Ammon's horn (tissue), 1 donor: ENCODE results near the gene PRCP.

Experiments
- DNase-seq: peaks from one replicate; pipeline ENCODE4 v3.0.0-alpha.2; 2016; ENCODE audit warnings: low spot score

PRCP gene

DNA sequence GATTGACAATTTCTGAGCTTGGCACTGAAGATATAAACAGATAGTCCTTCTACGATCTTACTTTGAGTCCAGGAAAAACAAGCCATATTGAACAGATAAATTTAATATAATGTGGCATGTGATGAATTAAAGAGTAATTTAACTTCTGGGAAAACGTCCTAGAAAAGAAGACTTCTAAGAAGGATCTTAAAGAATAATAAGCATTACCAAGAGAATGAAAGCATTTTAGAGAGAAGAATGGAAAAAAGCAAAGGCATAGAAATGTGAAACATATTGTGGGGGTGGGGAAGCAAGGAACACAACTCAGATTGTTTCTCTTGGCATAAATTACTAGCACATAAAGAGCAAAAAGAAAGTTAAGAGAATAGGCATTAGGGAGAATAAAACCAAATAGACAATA lies 6.7 kb upstream of the PRCP start:
- DNase-seq: no peak

- peak; percentile 10 for DNase-seq
Observed at GRCh38 chr11:82906236-82906635, 6.0 kb upstream of the PRCP start.

GRCh38 chr11:82903843-82904586 lies 3.8 kb upstream of the PRCP start:
- DNase-seq: no peak

- DNase-seq: no peak
Observed at GRCh38 chr11:82902880-82903279, 2.6 kb upstream of the PRCP start.

- DNase-seq: no peak
Observed at GRCh38 chr11:82901922-82902485, 1.8 kb upstream of the PRCP start.

DNA sequence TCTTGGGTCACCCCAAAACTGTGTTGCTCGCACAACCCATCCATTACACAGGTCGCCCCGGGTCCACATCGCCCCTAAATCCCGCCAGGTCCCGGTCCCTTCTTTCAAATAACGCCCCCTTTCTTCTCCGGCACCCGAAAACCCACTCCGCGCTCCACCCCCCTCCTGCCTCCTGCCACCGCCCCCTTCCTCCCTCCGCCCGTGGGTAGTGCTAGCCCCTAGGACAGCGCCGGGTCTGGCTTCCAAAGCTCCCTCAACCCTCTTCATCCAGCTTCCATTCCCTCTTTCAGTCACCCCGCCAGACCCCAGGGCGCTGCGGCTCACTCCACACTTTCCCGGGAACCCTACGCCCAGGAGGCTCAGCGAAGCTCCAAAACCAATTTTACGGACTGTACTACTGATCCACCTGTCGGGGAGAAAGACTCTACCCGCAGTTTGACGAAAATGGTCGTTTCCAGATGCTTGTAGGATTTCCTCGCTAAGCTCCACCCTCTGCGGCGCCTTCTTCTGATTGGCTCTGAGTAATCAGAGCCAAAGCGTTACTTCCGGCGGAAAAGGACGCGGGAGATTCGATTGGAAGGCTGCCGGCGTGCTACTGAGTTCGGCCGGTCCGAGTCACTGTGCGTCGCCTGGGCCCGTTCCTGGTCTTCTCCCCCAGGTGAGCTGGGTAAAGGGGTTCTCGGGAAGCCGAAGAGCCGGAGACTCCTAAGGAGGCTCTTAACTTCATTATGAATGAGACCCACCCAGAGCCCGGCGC lies 1.1 kb upstream of the PRCP start, which contains the start of gene DDIAS:
TSS of gene DDIAS (plus strand) at position 572 of the 757 bp plus-strand sequence. CDS start 13,003 bp downstream, outside the sequence.
- DNase-seq: peak; percentile 95

GRCh38 chr11:82899957-82900276 lies 313 bp downstream of the PRCP start:
- DNase-seq: no peak

- DNase-seq: peak; percentile 6
Observed at GRCh38 chr11:82899186-82899820, 927 bp downstream of the PRCP start.

DNA sequence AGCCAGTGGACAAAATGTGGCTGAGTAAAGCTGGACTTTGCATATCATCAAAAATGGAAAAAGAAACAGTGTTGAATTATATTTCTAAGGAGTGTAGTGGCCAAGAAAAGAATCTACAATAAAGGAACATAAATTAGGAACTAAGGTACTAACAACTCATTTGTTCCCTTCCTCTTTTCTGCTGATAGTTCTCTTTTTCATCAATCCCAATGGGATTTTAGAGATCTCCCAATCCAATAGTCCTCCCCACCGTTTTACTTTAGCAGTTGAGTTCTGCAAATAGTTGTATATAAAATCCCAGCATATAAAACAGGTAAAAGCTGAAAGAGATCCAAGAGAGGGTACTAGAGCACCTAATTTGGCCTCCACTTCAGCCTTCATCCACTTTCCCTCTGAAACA lies 2.0 kb downstream of the PRCP start:
- DNase-seq: no peak

GRCh38 chr11:82896183-82896582 lies 4.0 kb downstream of the PRCP start:
- no peak for DNase-seq

DNA sequence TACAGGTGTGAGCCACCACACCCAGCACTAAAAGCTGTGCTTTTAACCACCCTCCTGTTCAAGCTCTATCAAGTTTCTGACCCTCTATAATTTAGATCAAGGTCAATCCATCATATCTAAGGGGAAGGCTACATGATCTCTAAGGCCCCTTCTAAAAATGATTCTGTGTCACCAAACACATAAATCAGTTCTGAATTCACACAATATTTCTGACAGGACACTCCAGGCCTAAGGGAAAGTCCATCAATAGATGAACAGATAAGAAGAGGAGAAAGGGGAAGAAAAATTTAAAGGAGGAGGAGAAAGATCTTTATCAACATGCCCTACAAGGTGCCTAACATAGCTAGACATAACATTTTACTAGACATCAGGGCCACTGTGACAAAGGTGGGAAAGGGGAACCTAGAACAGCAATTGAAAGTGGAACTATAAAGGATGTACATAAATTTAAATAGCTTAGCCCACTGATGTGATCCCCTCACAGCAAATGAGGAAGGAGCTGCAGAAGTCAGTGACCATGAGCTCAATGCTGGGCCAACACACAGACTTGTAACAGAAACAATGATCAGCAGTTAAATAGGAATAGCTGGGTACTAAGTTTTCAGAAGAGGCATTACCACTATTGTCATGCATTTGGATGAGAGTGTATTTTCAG lies 4.7 kb downstream of the PRCP start:
- peak; percentile 36 for DNase-seq

DNA sequence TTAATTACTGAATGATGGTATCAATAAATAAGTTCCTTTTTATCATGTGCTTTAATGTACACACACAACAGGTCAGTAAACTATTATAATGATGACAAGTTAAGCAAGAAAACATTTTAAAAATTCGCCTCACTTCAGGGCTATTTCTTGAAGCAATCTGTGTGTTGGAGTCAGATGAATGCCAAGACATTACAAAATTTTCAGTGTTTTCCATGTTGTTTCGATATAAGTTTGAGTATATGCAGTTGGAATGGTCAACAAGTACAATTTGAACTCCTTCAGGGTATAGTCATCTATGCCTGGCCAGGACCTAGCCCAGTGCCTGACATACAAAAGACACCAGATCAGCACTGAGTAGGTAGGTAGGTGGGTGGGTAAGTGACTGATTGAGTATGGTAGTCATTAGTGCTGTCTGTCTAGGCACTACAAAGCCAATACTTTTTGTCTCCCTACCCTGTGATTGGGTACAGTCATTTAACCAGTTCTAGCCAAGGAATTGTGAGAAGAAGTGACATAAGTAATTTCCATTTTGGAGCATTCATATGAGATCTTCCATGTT lies 7.5 kb downstream of the PRCP start:
- no peak for DNase-seq

DNA sequence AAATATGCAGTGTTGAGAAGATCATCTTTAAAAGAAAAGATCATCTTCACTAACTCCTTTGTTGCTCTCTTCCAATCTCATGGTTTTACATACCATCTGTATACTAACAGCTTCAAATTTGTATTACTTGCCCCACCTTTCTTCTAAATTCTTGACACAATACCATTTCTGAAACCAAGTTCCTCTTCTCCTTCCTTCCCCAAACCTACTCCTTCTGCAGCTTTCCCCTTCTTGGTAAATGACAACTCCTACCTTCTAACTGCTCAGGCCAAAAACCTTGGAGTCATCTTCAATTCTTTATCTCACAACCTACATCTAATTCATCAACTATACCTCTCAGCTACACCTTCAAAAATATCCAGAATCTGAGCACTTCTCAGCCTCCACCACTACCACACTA lies 9.3 kb downstream of the PRCP start:
- DNase-seq: no peak

DNA sequence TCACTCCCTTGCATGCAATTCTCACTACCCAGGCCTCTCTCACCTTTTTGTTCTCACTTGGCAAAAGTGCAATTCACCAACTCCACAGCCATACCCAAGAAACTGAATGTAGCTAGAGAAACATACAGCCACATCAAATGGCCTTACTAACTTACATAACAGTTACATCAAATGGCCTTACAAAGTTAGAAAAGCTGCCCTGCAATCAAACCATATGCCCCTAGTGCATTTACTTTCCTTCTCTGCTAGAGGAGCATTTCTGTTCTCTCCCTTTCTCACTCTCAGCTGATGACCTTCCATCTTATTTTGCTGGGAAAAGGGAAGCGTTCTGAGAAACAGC lies 10.3 kb downstream of the PRCP start:
- no peak for DNase-seq

DNA sequence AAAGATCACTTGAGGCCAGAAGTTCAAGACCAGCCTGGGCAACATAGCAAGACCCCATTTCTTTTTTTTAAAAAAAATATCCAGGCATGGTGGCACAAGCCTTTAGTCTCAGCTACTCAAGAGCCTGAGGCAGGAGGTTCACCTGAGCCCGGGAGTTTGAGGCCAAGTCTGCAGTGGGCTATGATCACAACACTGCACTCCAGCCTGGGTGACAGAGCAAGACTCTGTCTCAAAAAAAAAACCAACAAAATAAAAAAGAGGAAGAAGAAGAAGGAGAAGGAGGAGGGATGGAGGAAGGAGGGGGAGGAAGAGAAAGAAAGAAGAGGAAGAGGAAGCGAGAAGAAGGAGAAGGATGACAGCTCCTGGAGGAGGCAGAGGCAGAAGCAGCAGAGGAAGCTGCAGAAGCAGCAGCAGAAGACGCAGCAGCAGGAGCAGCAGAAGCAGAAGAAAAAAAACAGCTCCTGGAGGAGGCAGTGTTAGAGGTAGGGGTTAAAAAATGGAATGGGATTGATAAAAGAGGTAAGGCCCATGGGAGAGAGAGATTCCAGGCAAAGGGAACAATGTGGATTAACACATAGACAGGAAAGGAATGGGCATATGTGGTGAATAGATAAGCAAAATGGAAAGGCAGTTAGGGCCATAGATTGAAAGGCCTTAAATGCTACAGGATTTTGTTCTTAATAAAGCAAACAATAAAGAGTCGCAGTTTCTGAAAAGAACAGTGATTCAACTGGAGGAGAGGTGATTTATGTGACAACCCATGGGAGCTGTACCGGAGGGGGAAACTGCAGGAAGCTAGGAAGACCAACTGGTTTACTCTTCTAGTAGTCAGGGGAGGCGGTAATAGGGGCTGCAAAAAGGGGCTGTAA lies 10.9 kb downstream of the PRCP start:
- peak; percentile 57 for DNase-seq

DNA sequence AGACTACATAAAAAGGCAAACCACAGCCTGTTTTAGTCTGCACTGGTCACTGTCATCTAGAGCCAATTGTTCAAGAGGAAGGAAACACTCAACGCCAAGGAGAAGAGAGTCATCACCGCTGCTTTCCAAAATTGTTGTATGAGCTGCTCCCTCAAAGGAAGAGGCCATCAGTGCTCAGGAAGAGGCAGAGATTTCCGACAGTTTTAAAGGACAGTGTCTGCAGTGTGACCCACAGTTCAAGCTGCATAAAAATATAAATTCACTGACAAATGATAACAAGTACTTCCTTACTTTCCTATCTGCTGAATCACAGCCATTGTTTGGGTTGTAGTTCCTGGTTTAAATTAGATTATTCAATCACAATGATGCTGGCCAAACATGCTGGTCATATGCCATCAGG lies 16.4 kb downstream of the PRCP start:
- no peak for DNase-seq

DNA sequence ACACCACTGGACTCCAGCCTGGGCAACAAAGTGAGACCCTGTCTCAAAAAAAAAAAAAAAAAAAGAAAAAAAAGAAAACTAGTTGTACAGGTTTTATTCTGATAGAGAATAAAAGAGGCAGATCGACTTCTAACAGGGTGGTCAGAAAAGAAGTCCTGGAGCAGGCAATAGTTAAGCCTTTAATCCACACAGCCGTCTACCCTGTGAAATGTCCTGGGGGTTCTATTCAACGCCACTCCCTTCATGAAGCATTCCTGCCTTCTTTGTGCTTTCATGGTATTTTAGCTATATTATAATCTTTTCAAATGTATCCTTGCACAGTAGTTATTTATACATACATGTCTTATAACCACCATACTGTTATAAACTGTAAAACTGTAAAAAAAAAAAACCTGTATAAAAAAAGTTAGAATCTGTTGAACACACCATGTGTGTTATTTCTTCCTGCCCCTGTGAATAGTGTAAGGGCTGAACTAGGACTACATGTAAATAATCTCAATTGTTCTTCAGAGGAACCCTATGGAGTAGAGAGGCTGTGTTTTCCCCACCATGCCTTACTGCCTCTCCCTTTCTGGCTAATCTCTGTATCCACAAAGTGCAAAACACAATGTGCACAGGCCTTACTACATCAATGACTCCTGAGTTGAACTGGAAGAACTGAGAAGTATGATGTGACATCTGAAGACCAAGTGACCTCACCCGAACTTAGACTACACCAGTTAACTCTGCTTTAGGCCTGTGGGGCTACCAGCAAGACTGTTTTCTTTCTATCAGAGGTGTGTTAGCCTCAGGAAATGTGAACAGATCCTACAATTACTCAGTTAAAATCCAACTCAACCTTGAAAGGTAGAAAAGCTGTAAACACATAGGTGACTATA lies 25.3 kb downstream of the PRCP start:
- DNase-seq: no peak

DNA sequence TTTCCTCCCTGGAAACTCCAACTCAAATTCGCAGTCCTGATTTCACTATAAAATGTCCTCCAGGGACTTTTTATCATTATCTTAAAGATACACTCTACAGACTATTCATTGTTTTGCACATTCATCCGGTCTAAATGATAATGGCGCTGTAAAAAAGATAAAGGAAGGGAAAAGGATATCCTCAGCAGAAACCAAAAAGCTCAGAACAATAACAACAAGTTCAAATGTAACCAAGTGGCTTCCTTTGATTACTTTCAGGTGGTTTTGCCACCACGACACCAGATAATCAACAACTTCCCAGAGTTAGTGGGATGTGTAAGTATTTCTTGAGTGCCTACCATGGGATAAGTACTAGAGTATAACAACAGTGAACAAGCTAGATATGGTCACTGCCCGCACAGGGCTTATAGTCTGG lies 26.3 kb downstream of the PRCP start:
- no peak for DNase-seq

DNA sequence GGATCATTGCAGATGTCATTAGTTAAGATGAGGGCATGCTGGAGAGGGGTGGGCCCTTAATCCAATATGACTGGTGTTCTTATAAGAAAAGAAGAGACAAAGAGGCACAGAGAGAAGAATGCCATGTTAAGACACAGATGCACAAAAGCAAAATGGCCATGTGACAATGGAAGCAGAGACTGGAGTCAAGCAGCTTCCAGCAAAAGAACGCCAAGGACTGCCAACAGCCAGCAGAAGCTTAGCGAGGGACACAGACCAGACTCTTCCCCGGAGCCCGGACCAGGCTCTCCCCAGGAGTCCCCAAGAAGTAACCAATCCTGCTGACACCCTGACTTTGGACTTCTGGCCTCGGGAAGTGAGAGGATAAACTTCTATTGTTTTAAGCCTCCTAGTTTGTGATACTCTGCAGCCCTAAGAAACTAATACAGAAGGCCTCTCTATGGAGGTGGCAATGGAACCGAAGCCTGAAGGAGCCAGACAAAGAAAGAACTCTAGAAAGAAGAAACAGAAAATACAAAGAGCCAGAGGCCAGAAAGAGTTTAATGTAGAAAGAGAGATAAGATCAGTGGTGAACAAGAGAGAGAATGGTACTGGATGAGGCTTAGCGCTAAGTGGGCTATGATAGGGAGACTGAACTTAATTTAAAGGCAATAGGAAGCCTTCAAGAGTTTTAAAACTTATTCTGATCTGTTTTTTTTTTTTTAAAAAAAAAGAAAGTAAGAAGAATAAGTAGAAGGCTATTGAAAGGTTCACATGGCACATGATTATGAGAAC lies 27.7 kb downstream of the PRCP start:
- no peak for DNase-seq
